Stimulated activated CD8-positive, alpha-beta memory T cell treated with anti-CD3 and anti-CD28 coated beads, Interleukin-12 subunit alpha, Interleukin-12 subunit beta, amount 100 ng/mL, for 24 hours (primary cell): ENCODE measurements around the gene CD163.
"Not testable (repeated sequence)": the region's sequence is repeated elsewhere in the genome, so short reads cannot be mapped to it uniquely, and the experiment has no call there.

Source experiments
- DNase-seq: peaks from one replicate; pipeline ENCODE4 v3.0.0-alpha.2; 2020; ENCODE audit errors: extremely low read depth

Gene CD163

DNA sequence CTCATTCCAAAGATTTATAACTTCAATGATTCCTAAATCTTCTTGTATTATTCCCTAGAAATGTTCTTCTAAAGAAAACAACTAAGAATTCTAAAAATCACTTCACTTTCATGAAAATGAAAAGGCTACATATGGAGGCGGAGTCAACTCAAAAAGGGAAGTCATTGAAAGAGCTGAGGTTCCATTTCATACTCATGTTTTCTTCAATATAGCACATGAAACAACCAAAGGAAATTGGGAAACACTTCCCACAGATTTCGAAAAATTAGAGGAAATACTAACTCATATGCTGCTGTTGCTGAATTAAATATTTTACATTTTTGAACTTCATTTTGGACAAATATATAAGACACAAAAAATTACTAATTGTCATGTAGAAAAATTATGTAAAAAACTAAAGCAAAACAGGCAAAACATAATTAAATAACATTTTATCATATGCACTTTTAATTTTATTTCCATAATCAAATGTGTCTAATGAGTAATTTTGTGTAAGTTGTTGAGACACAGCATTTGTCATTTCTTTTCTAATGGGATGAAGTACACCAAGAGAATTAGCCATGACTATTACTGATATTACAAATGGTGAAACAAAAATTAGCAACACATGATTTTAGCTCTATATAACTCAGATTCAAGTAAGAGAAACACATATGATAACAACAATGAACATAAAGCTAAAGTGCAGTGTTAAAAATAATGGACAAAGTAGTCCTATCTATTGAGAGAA lies at the start of gene CD163:
TSS of gene CD163 (minus strand) at position 92 of the 730 bp plus-strand sequence. CDS start at position 5, 87 bp downstream.
- no peak for DNase-seq

DNA sequence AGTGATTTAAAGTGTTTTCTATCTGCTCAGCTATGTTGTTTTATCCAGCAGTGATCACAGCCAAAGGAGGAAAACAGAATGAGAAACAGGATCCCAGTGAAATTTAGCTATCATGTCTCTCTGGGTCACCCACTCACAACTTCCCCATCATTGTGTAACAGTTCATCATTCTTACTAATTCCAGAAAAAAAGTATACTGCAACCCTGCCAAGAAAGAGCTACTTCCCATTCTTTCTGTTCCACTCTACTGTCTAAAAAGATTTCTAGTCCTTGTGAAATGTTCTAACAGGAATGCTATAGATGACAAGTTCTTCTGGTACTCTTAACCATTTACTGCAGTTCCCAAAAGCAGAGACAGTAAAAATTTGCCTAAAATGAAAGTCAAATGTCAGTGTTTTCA lies 39.2 kb upstream of the CD163 start:
- DNase-seq, result no peak

DNA sequence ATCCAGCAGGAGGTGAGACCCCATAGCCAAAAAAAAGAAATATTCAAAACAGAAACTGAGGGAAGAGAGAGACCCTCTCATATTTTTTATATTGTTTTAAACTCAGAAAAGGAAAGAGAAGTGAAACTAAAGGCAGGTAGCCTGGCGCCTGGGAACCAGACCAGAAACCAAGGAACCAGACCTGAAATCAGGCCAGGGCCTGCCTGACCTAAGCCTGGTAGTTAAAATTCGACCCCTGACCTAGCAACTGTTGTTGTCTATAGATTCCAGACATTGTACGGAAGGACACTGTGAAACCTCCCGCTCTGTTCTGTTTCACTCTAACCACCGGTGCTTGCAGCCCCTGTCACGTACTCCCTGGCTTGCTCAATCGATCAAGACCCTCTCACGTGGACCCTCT lies 38.5 kb upstream of the CD163 start:
- no peak for DNase-seq

DNA sequence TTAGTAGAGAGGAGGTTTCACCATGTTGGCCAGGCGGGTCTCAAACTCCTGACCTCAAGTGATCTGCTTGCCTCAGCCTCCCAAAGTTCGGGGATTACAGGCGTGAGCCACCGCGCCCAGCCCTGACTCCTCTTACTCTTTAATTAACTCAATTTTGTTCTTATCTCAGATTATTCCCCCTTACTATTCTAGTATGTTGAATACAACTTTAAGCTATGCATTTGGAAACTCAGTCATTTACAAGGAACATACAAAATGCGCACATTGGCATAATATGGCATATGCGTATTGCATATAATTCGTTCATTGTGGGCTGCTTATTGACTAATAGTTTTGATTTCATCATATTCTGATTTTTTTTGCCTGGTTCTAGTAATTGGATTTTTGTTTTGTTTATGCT lies 10.8 kb upstream of the CD163 start:
- DNase-seq, result no peak

DNA sequence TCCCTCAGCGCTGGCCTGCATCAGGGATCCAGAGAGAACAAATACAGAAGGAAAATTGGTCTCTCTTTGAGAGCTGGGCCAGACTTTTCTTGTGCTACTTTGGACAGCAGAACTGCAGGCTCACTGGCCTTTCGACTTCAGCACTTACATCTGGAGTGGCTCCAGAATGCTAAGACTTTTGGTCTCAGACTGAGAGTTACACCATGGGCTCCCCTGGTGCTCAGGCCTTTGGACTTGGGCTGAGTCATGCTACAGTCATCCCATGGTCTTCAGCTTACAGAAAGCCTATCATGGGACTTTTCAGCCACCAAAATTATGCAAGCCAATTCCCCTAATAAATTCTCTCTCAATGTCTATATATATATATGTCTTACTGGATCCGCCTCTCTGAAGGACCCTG lies 9.0 kb upstream of the CD163 start:
- DNase-seq, result no peak

DNA sequence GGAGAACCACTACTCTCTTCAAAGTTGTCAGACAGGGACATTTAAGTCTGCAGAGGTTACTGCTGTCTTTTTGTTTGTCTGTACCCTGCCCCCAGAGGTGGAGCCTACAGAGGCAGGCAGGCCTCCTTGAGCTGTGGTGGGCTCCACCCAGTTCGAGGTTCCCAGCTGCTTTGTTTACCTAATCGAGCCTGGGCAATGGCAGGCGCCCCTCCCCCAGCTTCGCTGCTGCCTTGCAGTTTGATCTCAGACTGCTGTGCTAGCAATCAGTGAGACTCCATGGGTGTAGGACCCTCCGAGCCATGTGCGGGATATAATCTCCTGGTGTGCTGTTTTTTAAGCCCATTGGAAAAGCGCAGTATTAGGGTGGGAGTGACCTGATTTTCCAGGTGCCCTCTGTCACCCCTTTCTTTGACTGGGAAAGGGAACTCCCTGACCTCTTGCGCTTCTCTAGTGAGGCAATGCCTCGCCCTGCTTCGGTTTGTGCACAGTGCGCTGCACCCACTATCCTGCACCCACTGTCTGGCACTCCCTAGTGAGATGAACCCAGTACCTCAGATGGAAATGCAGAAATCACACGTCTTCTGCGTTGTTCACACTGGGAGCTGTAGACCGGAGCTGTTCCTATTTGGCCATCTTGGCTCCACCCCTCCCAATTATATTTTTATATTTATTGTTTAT lies 6.4 kb upstream of the CD163 start:
- not testable (repeated sequence) for DNase-seq

DNA sequence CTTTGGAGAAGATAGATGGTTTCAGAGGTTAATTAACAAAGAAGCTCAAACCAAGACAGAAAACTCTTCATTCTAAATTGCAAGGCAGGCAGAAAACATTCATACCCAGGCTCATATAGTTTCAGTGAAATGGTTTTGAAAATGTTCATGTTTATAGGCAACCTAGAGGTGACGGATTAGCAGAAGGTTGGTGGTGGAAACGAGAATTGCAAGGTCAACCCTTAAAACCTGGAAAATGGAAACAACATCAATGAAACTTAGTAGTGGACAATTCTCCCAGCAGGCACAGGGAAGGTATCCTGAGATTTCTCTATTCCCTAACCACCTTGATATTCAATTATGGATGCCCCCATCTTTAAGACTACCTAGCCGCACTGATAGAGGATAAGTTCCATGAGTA lies 965 bp downstream of the CD163 start:
- DNase-seq, result no peak

DNA sequence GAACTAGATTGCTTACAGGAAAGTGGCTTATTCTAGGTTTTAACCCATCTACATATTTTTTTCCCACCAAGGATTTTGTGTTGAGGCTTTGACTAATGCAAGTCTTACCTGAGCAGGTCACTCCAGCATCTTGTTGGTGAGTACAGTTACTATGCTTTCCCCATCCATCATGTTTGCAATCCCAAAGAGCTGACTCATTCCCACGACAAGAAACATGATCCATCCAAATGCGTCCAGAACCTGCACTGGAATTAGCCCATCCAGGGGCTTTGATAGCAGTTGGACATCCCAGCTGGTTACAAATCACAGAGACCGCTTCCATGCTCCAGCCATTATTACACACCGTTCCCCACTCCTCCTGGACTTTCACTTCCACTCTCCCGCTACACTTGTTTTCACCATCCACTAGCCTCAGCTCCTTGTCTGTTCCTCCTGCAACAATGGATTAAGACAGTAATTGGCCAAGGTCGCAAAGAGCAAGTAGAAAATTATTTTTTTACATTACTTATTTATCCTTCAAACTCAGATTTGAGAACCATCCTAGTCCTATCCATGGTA lies 2.5 kb downstream of the CD163 start:
- no peak for DNase-seq

DNA sequence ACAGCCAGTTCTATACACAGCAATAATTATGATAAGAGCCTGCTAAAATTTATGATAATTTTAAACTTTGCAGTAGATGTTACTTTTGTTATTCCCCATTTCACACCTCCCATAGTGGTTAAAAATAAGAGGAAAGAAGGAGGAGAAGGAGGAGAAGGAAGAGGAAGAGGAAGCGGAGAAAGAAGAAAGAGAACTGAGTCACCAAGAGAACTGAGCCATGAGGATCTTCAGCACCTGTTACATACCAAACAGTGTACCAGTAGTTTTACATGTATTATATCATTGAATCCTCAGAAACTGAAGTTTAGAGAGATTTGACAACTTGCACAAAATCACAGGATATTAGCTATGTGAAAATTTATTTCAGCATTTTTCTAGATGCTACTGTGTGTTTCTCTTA lies 3.9 kb downstream of the CD163 start:
- no peak for DNase-seq

DNA sequence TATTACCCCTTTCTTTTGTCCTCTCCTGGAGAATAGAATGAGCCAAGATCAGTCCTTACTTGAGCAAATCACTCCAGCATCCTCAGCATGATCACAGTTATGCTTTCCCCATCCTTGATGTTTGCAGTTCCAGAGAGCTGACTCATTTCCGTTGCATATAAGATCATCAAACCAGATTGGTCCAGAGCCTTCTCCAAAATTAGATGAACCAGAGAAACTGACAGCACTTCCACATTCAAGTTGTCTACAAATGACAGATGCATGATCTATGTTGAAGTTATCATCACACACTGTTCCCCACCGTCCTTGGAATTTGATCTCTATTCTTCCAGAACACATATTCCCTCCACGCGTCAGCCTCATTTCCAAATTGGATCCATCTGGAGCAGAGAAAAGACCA lies 4.8 kb downstream of the CD163 start:
- no peak for DNase-seq

DNA sequence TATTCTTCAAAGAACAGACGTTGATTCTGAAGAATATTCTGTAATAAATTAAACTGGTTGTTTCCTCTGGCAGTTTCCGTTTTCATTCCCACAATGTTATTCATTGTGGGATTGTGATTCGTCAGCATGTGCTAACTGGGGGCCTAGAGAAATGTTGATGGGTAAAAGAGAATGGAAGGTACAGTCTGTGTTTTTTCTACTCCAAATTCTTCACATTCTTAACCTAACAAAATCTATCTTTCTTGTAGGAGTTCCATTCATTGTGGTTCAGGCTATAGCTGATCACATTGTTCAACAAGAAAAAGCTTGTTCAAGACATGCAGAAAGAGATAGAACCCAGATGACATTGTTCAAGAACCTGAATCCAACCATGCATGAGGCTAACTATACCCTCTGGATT lies 5.9 kb downstream of the CD163 start:
- DNase-seq, result no peak

DNA sequence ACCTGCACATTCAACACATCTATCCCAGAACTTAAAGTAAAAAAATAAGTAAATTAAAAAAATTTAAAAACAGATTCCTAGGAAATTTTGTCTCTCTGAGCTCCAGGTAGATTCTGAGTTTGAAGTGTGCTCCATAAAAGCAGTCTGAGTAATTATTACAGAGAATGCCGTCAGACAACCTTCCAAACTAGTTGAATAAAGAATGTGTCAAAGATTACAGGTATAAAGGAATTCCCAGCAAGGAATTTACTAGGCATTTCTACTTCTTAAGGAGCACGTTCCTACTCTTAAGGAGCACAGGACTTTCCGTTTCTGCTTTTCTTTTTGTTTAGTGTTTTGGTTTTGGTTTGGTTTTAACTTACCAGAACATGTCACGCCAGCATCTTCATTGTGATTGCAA lies 7.1 kb downstream of the CD163 start:
- no peak for DNase-seq

DNA sequence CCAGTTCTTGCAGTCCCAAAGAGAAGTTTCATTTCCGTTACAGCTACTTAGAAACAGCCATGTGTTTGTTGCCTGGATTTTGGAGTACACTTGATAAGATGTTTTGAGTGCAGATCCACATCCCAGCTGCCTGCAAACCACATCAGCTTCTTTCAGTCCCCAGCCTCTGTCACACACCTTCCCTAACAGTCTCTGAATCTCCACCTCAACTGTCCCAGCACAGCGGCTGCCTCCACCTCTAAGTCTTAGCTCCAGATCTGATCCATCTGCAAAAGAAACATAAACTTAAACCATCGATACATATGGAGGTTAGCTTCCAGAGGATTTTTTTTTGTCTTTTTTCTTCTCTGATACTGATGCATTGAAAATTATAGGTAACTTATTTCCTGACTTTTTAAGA lies 8.4 kb downstream of the CD163 start:
- no peak for DNase-seq

DNA sequence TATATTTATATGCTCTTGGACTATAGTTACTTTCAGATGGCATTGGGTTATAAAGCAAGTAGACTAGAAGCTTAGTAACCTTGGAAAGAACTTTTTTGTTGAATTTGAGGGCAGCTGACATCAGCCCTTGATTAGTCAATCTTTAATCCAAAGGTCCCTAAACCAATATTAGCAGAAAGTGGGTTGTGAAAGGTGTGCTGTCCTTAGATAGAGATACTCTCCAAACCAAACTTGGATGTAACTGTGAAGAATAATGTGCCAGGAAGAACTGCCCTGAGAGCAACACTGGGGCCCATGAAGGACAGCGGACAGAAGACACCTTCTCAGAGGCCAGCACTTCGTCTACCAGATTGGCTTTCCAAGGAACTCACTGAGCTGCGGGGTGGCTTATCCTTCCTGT lies 10.6 kb downstream of the CD163 start:
- DNase-seq, result no peak

DNA sequence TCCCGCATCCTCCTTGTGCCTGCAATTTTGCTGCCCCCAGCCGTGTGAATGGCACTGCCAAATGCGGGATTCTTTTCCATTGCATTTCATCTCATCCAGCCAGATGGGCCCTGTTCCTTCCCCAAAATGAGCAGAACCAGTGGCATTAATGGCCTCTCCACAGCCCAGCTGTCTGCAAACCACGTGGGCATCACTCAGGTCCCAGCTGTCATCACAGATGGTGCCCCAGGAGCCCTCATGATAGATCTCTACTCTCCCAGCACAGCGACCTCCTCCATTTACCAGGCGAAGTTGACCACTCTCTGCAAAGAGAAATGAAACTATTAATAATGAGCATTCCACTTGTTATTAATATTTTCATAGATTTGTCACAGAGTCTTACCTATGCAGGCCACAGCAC lies 17.1 kb downstream of the CD163 start:
- no peak for DNase-seq

DNA sequence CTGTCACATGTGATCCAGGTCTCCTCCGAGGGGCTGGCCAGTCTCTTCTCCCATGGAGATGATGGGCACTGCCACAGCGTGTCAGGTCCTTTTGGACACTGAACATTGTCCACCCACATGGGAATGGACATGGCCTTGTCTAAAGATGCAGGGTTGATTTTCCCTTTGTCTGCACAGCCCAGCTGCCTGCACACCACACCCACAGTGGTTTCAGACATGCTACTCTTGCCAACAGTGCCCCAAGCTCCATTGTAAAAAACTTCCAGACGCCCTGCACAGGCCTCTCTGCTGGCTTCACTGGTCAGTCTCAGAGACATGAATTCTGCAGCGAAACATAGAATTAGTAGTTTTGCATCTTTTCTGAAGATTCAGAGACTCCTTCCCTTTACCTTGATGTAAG lies 18.5 kb downstream of the CD163 start:
- DNase-seq, result no peak

DNA sequence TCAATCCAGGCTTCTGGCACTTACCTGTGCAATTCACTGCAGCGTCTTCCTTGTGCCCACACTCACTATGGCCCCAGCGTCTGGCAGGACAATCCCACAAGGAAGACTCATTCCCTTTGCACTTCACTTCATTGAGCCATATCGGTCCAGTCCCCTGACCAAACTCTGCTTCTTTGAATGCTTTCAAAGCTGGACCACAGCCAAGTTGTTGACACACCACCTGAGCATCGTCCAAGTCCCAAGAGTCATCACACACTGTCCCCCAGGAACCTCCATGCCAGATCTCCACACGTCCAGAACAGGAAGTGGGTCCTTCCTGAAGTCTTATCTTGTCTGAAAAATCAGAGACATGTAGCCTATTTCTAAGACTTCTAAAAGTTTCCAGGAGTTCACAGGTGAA lies 20.2 kb downstream of the CD163 start:
- DNase-seq, result no peak

DNA sequence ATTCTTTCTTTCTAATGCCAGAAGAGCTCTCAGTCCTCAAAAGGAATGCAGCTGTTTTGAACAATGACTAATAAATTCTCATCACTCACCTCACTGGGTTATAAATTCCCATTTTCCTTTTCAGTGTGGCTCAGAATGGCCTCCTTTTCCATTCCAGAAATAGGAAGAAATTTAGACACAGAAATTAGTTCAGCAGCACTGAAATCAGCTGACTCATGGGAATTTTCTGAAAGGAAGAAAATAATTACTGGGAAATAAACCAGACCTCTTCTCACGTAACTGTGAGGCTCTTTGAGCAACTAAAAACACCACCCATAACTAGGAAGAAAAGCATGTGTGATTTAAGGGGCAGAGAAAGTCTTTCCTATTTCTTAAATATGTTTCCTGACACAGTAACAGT lies 23.8 kb downstream of the CD163 start:
- no peak for DNase-seq

DNA sequence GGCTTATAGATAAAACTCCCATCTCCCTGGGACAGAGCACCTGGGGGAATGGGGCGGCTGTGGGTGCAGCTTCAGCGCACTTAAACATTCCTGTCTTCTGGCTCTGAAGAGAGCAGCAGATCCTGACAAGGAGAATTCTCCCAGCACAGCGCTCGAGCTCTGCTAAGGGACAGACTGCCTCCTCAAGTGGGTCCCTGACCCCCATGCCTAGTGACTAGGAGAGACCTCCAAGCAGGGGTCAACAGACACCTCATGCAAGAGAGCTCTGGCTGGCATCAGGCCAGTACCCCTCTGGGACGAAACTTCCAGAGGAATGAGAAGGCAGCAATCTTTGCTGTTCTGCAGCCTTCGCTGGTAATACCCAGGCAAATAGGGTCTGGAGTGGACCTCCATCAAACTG lies 31.5 kb downstream of the CD163 start:
- DNase-seq, result no peak

DNA sequence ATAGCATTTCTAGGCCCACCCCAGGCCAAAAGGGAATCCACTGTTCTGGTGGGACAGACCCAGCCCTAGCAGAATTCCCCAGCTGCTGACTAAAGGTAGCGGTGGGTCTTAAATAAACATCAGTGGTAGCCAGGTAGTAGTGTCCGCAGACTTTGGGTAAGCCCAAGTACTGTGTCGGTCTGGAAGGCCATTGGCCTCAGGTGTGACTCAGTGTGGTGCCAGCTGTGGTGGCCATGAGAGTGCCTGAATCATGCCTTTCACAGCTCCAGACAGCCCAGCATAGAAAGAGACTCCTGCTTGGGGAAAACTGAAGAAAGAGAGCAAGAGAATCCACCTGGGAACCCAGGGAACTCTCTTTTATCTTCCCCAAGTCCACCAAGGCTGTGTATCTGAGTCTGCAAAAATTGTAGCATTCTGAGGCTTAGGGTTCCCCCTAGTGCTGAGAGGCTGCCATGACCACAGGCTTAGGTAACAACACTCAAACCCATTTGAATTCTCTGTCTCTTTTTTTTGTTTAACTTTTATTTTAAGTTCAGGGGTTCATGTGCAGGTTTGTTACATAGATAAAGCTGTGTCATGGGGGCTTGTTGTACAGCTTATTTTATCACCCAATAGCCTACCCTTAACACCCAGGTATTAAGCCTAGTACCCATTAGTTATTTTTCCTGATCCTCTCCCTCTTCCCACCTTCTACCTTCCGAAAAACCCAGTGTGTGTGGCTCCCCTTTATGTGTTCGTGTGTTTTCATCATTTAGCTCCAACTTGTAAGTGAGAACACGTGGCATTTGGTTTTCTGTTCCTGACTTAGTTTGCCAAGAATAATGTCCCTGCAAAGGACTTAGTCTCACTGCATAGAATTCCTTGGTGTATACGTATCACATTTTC lies 43.0 kb downstream of the CD163 start:
- DNase-seq, result no peak

DNA sequence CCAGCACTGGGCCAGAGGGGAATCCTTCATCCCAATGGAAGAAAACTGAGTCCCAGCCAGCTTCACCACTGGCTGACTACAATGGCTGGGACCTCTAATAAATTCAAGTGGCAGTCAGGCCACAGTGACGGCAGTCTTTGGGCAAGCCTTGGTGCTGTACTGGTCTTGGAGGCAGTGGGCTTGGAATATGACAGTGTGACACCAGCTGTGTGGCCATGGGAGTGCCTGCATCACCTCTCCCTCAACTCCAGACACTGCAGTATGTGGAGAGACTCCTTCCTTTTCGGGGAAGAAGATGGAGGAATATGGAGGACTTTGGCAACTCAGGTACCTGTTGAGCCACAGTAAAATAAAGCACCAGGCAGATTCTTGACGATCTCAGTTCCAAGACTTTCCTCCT lies 43.6 kb downstream of the CD163 start:
- no peak for DNase-seq

DNA sequence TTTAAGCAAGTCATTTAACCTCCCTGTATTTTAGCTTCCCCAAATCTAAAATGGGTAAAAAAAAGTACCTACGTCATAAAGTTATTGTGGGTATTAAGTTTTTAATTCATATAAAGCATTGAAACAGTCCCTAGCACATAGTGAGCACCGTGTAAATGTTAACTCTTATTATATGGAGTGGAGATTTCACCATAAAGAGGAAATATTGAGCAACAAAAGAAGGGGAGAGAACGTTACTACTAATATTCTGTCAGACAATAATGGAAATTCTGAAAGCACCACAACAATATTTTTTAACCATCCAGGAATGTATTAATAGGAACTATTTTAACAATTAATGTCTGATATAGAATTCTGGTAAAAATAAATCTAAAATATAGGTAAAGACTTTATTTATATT lies 51.8 kb downstream of the CD163 start:
- DNase-seq, result no peak
